Choroid plexus epithelial cell (primary cell): ENCODE results near the gene IRAK1.
A peak's percentile ranks its signal among the peaks of the same experiment; 100 is the strongest.

Experiments
- DNase-seq: peaks from one replicate; pipeline ENCODE4 v3.0.0-alpha.2; 2010; ENCODE audit warnings: low read depth
- H3K4me3 ChIP-seq: 2 replicates; pipeline ENCODE4 v1.5.1; 2011; ENCODE audit warnings: low read depth, mild to moderate bottlenecking, control low read depth, low read length, moderate library complexity
- TF ChIP-seq, protein P1 (sequence below): conservative IDR thresholded peaks from 2 replicates; pipeline ENCODE4 v1.5.1; 2011; ENCODE audit warnings: low read depth, mild to moderate bottlenecking, control low read depth, inconsistent platforms, low read length, moderate library complexity

IRAK1 gene

DNA sequence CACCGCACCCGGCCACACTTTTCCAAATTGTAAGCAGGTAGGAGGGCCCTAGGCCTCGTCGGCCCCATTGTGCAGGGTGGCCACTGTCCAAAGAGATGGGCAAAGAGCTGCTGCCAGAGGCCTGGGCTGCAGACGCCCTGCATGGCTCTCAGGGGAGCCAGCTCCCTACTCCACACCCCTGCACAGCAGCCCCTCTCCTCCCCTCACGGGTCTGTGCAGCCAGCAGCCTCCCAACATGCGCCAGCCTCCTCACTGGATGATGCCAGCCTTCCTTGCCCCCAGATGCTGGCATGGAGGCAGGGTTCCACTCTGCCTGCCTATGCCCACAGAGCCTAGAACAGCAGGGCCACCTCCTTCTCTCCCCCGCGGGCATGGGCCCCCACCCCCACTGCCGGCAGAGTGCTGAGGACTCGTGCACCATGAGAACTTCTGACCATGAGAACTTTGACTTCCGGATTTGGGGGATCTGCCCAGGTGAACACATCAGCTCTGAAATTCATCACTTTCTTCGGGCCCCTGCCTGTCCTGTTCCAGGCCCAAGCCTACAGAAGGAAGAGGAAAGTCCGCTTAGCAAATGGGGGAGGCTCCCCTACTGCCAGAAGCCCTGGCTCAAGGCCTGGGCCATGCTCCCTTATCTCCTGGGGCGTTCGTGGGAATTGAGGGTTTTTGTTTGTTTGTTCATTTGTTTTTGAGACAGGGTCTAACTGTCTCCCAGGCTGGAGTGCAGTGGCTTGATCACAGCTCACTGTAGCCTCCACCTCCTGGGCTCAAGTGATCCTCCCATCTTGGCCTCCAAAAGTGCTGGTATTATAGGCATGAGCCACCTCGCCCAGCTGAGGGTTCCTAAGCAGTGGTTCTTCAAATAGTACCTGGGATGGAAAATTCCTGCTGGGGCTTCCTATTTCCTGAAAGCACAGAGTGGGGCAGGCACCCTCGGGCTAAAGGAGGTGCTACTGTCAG, 8.0 kb downstream of the IRAK1 start:
- H3K4me3 ChIP-seq, result no peak overlapping the region
- TF ChIP-seq, protein P1, sequence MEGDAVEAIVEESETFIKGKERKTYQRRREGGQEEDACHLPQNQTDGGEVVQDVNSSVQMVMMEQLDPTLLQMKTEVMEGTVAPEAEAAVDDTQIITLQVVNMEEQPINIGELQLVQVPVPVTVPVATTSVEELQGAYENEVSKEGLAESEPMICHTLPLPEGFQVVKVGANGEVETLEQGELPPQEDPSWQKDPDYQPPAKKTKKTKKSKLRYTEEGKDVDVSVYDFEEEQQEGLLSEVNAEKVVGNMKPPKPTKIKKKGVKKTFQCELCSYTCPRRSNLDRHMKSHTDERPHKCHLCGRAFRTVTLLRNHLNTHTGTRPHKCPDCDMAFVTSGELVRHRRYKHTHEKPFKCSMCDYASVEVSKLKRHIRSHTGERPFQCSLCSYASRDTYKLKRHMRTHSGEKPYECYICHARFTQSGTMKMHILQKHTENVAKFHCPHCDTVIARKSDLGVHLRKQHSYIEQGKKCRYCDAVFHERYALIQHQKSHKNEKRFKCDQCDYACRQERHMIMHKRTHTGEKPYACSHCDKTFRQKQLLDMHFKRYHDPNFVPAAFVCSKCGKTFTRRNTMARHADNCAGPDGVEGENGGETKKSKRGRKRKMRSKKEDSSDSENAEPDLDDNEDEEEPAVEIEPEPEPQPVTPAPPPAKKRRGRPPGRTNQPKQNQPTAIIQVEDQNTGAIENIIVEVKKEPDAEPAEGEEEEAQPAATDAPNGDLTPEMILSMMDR, result no peak
- DNase-seq, result no peak

DNA sequence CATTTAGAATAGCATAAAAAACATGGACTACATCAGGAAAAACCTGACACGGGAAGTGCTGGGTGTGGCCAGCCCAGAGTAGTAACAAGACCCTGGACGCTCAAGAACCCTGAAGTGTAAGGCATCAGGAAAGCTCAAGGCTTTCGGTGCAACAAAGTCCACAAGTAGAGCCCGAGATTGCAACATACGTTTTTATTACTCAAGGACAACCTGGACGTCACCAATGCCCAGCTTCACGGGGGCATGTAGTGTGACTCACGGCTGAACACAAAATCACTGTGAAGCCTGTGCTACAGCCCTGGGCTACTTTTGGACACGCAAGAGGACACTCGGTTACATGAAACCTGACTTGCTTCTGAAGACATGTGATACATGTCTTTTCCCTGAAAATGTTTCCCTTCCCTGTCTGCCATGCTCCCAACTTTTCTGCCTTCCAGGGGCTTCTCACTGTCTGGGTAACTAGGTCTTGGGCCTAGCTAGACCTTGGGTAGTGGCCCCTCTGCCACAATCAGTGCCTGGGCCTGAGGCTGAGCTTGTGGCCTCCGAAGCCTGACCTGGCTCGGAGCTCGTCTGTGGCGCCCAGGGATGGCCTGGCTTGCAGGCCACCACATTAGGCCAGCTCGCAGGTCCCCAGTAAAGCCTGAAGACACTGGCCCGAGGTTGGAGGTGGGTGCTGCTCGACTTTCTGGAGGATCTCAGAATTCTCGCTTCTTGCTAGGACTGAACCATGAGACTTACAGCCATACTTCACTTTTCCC, 9.2 kb downstream of the IRAK1 start:
- H3K4me3 ChIP-seq, result no peak overlapping the region
- peak; percentile 65 for DNase-seq
- TF ChIP-seq, protein P1, result no peak

DNA sequence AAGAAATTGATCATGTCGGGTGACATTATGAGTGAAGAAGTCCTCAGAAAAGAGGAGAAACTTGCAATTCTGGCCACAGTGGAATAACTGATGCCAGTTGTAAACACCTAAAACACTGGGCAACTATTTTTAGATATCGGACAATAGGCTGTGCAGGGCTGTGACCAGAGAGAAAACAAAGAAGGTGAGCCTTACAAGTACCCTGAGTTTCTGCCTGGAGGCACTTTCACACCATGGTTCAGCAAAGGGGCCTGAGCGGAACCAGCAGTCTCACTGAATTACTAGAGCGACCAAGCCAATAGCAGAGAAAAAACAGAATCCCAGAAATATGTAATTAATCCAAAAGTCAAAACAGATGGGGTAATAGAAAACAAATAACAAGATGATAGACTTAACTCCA, 11.2 kb downstream of the IRAK1 start:
- no peak for DNase-seq
- no peak overlapping the region for H3K4me3 ChIP-seq
- TF ChIP-seq, protein P1, result no peak

DNA sequence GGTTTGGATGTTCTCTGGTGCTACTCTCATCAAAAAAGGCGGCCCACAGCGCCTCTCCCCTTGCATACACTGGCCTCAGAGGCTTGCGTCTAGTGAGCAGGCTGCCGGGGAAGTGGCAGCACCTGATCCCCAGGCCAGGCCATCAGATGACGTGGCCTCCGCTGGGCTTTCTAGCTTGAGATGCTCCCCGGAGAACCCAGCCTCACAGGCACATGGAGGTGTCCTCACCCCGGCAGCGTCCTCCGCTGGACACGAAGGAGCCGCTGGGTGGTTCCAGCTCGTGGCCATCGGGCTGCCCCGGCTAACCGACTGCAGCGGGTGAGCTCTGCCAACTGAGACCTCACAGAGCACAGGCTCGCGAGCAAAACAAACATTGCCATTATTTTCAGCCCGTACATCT, 12.8 kb downstream of the IRAK1 start:
- TF ChIP-seq, protein P1, result no peak
- H3K4me3 ChIP-seq, result no peak overlapping the region
- no peak for DNase-seq

DNA sequence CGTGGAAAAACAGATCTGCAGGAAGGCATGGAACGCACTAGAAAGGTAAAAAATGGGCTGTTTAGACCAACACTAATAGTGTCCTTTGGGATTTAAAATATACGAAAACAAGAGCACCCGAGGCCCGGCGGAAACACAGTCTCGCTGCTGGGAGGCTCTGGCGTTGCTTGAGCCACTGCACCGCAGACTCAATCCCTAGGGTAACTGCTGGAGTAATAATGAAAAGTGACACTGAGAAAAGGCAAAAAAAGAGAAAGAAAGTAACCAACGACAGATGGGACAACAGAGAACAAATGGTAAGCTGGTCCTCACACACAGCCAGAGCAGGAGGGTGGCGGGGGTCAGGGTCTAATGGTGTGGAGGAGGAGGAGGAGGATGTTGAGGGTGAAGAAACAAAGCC, 15.4 kb downstream of the IRAK1 start:
- no peak for DNase-seq
- no peak overlapping the region for H3K4me3 ChIP-seq
- TF ChIP-seq, protein P1, result no peak

DNA sequence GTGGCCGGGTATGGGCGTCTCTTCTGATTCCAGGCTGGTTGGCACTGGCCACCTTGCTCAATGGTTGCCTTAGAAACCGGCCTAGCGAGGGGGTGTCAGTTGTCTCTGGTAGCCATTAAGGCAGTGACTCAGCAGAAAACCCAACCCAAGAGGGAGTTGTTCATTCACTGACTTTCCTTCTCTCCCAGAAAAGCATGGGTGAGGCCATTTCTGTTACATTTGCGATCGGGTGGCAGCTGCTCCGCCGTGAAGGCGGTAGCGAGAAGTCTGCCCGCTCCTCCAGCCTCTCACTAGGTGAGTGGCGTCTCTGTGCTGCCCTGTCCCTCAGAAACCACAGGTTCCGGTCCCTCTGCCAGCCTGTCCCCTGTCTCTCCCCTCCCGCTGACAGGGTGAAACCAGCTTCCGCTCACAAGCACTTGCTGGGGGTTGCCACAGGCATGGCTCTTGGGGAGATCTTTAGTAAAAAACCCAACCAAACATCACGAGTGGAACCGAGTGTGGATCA, 17.4 kb downstream of the IRAK1 start:
- TF ChIP-seq, protein P1, result no peak
- no peak for DNase-seq
- no peak overlapping the region for H3K4me3 ChIP-seq
